HL-60 (cell line): ENCODE data around the gene CALML6.

ENCODE experiments used
- CTCF ChIP-seq: IDR thresholded peaks from one replicate; pipeline ENCODE4 v1.5.1; 2011; ENCODE audit warnings: low read length, control low read depth, inconsistent platforms; ENCODE audit not compliant: insufficient read depth
- GABPA ChIP-seq: IDR thresholded peaks from 2 replicates; pipeline ENCODE4 v1.6.1; 2012; ENCODE audit warnings: low read depth
- POLR2AphosphoS5 ChIP-seq: IDR thresholded peaks from 2 replicates; pipeline ENCODE4 v1.6.1; 2012; ENCODE audit warnings: low read depth
- REST ChIP-seq: IDR thresholded peaks from 2 replicates; pipeline ENCODE4 v1.6.1; 2012; ENCODE audit warnings: low read depth; ENCODE audit not compliant: insufficient replicate concordance
- SPI1 ChIP-seq: IDR thresholded peaks from 2 replicates; pipeline ENCODE4 v1.6.1; 2012; ENCODE audit warnings: low read depth, mild to moderate bottlenecking, borderline replicate concordance

- TF ChIP-seq REST (no peak), CTCF (no peak), POLR2AphosphoS5 (no peak), GABPA (no peak), SPI1 (no peak)
Observed at GRCh38 chr1:1921901-1922701, 7.0 kb downstream of the CALML6 start.
